ENCODE data around the gene OPA3.

- TF ChIP-seq CTCF (IDR thresholded peaks at IDR 0.05; ENCODE audit: borderline replicate concordance, extremely low read depth, low read length, poor library complexity, severe bottlenecking) (no peak), EZH2 (IDR thresholded peaks at IDR 0.05; ENCODE audit: borderline replicate concordance, low read depth, low read length, severe bottlenecking) (no peak)
Observed at GRCh38 chr19:45528744-45529419, 55.7 kb downstream of the OPA3 start.

Measured in DND-41 (cell line).